Measurements from ENCODE around the gene SLC16A5. TPM values are rescaled to one million over a fixed set of nuclear protein-coding genes. Genes with fewer than 3 reads are reported as not detected.

The SLC16A5 gene
- total and polyA plus RNA-seq, 8 donors = 2.2 to 8.8 (median 4.4) TPM

DNA sequence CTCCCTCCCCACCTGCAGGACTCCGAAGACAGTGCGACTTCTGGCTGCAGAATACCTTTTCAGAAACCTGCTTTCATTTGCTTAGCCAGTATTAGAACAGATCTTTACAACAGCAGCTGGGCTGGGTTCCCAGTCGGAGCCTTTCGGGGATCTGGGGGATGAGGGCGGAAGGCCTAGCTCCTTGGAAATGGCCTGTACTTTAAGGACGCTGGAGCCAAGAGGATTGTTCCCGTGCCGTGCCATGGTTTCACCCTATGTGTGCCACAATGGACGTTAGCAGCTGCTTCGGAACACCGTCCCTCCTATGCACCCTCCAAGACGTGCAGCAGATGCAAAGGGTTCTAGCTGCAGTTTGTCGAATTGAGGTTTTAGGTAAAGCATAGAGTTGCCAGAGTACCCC, 24.6 kb upstream of the SLC16A5 start:
- intact Hi-C loops (cut with DNase I) = no loop called here
- Histone ChIP-seq H3K4me3 (no peak overlapping the region), H3K36me3 (peaks cover 2 to 30% (median 14%) of the 10 kb centered on the region in 3 donors), H3K9me3 (no peaks in the 10 kb centered on the region), H3K27ac (no peak overlapping the region), H3K4me1 (no peaks in the 10 kb centered on the region), H3K27me3 (no peaks in the 10 kb centered on the region)
- TF ChIP-seq, protein P1, sequence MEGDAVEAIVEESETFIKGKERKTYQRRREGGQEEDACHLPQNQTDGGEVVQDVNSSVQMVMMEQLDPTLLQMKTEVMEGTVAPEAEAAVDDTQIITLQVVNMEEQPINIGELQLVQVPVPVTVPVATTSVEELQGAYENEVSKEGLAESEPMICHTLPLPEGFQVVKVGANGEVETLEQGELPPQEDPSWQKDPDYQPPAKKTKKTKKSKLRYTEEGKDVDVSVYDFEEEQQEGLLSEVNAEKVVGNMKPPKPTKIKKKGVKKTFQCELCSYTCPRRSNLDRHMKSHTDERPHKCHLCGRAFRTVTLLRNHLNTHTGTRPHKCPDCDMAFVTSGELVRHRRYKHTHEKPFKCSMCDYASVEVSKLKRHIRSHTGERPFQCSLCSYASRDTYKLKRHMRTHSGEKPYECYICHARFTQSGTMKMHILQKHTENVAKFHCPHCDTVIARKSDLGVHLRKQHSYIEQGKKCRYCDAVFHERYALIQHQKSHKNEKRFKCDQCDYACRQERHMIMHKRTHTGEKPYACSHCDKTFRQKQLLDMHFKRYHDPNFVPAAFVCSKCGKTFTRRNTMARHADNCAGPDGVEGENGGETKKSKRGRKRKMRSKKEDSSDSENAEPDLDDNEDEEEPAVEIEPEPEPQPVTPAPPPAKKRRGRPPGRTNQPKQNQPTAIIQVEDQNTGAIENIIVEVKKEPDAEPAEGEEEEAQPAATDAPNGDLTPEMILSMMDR (IDR thresholded peaks at IDR 0.05) = no peak
- ATAC-seq (no peak), FAIRE-seq (no peak), DNase-seq (peak in 1 of 6 donors; percentile 33)
- WGBS, 2 donors = 88 to 93% methylated on average over 13 of the region's 13 CpGs

DNA sequence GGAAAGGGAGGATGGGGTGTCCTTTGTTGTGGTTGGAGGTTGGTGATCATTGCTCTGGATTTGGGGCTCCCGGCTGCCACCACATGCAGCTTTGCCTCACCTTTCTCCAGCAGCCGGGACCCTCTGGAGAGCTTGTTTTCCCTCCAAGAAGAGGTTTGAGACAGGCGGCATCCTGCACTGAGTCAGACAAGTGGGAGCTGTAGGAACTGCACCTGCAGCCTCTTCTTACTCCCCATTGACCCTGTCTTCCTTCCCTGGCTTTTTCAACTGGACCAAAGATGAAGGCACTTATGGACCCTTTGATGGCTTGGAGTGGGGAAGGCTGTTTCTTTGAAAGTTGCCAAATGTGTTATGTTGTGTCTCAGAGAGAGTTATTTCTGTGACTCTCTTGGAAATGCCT, 24.1 kb upstream of the SLC16A5 start:
- TF ChIP-seq, protein P1 (IDR thresholded peaks at IDR 0.05) = no peak
- Histone ChIP-seq H3K4me3 (no peak overlapping the region), H3K27me3 (no peaks in the 10 kb centered on the region), H3K4me1 (no peaks in the 10 kb centered on the region), H3K27ac (no peak overlapping the region), H3K36me3 (peaks cover 2 to 30% (median 14%) of the 10 kb centered on the region in 3 donors), H3K9me3 (no peaks in the 10 kb centered on the region)
- WGBS, 2 donors = 77 to 96% methylated on average over 3 of the region's 3 CpGs
- ATAC-seq = no peak
- peak in 1 of 6 donors; percentile 17 for DNase-seq
- intact Hi-C loops (cut with DNase I) = no loop called here
- no peak for FAIRE-seq

DNA sequence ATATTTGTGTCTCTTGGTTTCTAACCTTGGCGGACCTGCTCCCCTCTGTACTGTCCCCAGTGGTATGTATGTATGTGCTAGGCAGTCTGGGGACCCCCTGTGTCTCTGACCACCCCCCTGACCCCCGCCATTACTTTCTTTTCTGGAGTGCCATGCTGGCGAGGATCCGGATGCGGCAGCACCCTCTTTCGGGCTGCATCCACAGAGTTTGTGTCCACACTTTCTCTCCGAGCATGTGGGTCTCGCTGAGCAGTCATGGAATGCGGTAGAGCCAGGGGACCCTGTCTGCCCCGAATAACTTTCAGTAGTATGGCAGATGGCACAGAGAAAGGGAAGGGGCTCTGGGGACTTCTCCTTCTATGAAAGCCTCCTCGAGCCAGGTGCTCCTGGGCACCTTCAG, 23.7 kb upstream of the SLC16A5 start:
- Histone ChIP-seq H3K36me3 (peaks cover 2 to 30% (median 14%) of the 10 kb centered on the region in 3 donors), H3K9me3 (no peaks in the 10 kb centered on the region), H3K4me1 (no peaks in the 10 kb centered on the region), H3K27me3 (no peaks in the 10 kb centered on the region), H3K27ac (no peak overlapping the region), H3K4me3 (no peak overlapping the region)
- peak in 1 of 6 donors; percentile 18 for DNase-seq
- intact Hi-C loops (cut with DNase I) = no loop called here
- TF ChIP-seq, protein P1 (IDR thresholded peaks at IDR 0.05) = no peak
- WGBS, 2 donors = 89 to 91% methylated on average over 11 of the region's 11 CpGs
- FAIRE-seq = no peak
- no peak for ATAC-seq

DNA sequence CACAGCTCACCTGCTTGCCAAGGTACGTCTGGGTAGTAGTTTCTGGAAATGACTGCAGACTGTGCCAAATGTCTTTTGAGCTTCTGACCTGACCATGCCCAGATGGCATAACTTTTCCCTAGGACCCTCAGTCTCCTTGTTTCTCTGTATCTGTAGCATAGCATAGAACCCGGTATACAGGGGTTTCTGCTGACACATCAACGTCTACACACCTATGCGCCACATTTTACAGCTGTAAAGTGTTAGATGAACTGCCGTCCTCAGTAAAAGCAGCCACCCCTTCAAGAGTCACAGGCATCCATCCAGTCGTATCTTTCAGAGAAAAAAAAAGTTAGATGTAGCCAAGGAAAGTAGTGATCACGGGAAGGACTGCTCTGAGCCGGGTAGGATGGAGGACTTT, 23.3 kb upstream of the SLC16A5 start:
- DNase-seq (no peak), FAIRE-seq (no peak), ATAC-seq (no peak)
- peaks cover 2 to 30% (median 14%) of the 10 kb centered on the region in 3 donors for H3K36me3 ChIP-seq
- no peaks in the 10 kb centered on the region for H3K4me1 ChIP-seq
- no peak overlapping the region for H3K27ac ChIP-seq
- TF ChIP-seq, protein P1 (IDR thresholded peaks at IDR 0.05) = no peak
- 87 to 90% methylated on average over 8 of the region's 8 CpGs for WGBS, 2 donors
- H3K9me3 ChIP-seq = no peaks in the 10 kb centered on the region
- H3K4me3 ChIP-seq = no peak overlapping the region
- intact Hi-C loops (cut with DNase I) = no loop called here
- no peaks in the 10 kb centered on the region for H3K27me3 ChIP-seq

DNA sequence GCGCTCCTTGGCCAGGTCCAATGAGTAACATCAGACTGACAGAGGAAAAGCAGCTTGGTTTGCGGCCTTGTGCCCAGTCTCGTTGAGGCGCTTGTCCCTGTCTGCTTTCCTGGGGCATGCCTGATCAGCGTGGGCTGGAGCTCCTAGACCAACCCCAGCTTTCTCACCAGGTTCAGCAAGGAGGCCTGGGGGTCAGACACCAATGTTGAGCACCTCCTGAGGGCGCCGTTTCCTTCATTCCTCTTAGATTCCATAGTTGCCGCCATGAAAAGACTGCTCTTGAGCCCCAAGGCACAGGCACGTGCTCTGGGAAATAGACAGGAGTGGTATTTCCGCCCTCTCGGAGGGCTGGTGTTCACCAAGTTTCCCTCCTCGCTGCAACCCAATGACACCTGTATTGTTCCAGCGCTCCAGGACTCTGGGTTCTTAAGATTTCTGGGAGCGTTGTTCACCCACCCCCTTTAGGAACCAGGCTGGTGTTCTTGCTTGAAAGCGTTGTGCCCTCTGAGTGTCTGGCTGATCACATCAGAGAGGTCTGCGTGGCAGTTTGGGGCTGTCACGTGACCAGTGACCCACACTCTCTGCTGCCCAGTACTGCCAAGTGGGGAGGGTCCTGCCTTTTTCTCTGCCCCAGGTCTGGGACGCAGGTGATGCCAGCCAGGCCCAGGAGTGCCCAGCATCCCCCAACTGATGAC, 22.7 kb upstream of the SLC16A5 start:
- DNase-seq (peak in 1 of 6 donors; percentile 36), ATAC-seq (no peak), FAIRE-seq (no peak)
- no peak overlapping the region for H3K4me3 ChIP-seq
- no peaks in the 10 kb centered on the region for H3K9me3 ChIP-seq
- 93 to 94% methylated on average over 18 of the region's 18 CpGs for WGBS, 2 donors
- H3K27ac ChIP-seq = no peak overlapping the region
- intact Hi-C loops (cut with DNase I) = no loop called here
- TF ChIP-seq, protein P1 (IDR thresholded peaks at IDR 0.05) = no peak
- H3K4me1 ChIP-seq = no peaks in the 10 kb centered on the region
- no peaks in the 10 kb centered on the region for H3K27me3 ChIP-seq
- peaks cover 2 to 28% (median 14%) of the 10 kb centered on the region in 3 donors for H3K36me3 ChIP-seq

Measured in pancreas (tissue), 10 donors.